Activated CD8-positive, alpha-beta memory T cell treated with anti-CD3 and anti-CD28 coated beads, Interleukin-2, amount 50 U/mL, for 1 hour (primary cell): ENCODE data around the gene C9orf50.
"Not testable (repeated sequence)": the region's sequence is repeated elsewhere in the genome, so short reads cannot be mapped to it uniquely, and the experiment has no call there.

Experiments used
- DNase-seq: peaks from one replicate; pipeline ENCODE4 v3.0.0-alpha.2; 2020; ENCODE audit errors: extremely low read depth

Gene C9orf50

DNA sequence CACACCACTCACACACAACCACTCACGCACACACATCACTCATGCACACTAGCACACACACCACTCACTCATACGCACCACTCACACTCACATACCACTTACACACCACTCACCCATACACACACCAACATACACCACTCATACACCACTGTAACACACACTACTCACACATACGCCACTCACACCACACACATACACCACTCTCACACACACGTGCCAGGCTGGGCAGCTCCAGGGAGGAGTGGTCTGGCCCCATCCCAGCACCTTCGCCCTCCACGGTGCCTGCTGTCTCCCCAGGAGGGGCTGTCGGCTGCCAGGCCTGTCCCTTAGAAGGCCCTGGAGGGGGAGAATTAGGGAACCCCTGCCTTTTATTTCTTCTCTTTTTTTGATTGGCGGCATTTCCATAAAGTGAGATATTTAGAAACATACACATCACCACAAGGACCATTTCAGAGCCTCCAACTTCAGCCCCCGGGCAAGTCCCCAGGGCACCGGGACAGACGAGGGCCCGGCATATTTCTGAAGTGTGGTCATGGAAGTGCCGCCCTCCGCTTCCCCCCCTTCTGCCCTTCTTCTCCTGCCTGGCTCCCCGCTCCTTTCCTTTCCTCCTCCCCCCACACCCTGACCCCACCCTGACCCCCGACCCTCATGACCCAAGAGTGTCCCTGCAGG lies 27.3 kb upstream of the C9orf50 start:
- no peak for DNase-seq

DNA sequence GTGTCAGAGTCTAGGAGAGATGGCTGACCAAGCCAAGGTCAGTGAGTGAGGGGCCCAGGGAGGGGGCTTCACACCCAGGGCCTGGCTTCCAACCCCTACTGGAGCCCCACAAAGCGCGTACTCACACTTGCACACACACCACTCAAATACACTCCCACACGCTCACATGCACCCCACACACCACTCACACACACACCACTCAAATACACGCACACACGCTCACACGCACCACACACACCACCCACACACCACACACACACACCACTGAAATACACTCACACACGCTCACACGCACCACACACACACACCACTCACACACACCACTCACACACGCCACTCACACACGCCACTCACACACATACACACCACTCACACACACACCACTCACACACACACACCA lies 26.7 kb upstream of the C9orf50 start:
- no peak for DNase-seq

DNA sequence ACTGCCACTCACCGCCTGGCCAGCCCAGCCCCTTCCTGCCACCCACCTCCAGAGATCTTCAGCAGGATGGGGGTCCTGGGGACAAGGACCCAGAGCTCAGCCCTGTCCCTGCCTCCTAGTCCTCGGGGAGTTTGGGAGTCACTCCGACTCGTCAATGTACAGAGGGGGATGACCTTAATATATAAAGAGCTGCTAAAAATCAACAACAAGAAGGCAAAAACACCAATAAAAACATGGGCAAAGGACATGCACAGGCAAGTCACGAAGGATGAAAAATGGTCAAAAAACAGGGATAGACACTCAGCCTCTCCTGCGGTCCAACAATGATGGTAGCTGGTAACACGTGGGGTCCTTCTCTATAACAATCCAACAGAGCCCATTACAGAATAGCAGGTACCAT lies 25.8 kb upstream of the C9orf50 start:
- no peak for DNase-seq

DNA sequence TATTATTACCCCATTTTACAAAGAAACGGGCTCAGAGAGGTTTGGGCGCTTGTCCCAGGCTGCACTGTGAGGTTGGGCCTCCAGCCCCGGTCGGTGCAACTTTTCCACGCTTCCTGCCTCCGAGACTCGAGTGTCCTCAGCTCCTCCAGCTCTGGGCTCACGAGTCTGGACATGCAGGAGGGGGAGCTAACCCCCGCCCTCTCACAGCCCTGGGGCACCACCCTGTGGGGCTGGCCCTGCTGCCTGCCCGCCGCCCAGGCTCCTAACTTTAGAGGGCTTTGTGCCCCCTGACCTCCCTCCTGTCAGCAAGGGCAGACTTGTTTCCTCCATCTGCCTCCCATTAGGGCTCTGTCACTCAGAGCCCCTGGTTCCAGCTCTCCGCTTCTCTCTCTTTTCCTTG lies 25.4 kb upstream of the C9orf50 start:
- DNase-seq = no peak

DNA sequence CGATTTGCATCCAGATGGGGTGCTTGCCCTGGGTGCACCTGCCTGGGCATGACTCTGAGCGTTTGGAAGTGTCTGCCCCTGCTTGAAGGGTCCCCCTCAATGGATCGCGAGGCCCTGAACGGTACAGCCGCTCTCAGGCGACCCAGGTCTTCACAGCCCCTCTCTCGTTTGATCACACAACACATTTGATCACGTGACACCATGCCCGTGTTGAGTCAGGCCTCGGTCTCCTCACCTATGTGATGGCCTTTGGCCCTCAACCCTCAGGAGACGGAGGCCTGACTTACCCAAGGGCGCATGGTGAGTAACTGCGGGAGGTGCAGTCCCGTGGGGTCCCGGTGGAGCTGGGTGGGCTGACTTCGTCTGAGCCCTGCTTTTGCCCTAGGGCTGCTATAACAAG lies 24.0 kb upstream of the C9orf50 start:
- no peak for DNase-seq

DNA sequence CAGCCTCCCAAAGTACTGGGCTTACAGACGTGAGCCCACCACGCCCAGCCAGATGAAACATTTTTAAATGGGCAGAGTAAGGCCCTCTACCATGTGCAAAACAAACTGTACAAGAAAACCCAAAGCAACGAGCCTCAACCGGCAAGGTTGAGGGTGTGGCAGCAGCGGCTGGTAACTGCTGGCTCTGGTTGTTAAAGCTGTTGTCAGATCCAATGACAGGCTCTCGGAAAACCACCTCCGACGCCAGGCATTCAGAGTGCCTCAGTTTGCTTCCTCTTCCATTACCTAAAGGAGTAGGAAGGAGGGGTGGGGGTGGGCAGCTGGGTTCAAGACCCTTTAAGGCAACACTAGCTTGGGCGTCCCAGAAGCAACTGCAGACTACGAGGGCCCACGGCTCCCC lies 23.5 kb upstream of the C9orf50 start:
- no peak for DNase-seq

DNA sequence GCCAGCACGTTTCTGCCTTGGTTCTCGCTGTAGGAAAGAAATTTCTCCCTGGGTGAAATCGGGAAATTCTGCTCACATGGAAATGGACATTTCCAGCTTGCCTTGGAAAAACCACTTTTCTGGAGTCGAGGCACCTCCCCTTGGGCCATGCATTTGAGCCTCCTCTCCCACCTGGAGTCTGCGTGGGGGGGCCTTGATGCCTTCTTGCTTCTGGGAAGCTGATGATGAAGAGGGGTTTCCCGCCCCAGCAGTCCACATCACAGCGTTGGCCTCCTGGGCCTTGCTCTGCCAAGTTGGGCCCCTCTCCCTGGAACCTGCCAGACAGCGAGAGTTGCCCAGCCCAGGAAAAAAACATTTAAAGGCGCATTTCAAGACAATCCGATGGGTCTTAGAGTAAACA lies 22.8 kb upstream of the C9orf50 start:
- DNase-seq = no peak

DNA sequence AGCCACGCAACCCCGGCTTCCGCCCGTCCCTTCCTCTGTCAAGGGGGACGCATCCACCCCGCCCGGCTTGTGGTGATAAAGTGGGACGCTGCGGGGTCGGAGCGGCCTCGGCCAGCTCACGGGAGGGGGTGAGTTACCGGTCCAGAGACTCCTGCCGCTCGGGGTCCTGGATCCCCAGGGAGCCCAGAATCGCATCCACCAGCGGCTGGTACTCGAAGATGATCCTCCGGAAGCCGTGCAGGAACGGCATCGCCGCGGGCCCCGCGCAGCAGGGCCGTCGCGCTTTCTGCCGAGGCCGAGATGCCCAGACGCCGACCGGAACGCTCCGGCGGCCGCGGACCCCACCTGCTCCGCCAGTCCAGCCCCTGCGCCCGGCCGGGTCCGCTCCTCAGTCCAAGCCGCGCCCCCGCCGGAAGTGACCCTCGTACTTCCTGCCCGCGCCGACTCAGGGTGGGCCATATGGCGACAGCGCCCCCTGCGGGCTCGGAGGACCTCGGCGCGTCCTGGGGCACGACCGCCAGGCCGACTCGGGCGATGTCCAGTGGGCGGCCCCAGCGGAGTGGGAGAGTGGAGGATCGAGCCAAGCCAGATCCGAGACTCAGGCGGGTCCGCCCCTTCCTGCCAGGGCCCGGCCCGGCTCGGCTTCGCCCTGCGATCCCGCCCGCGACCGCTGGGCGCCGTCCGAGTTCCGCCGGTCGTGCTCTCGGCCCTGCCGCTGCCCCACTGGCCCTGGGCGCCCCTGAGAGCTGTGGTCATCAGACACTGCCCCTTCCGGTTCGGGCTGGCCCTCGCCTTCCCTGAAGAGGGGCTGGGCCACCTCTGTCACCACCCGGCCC lies 21.1 kb upstream of the C9orf50 start, which contains the start of gene ASB6:
TSS of gene ASB6 (minus strand) at position 402 of the 836 bp plus-strand sequence. CDS start at position 250, 152 bp downstream.
- DNase-seq = peak; percentile 69

DNA sequence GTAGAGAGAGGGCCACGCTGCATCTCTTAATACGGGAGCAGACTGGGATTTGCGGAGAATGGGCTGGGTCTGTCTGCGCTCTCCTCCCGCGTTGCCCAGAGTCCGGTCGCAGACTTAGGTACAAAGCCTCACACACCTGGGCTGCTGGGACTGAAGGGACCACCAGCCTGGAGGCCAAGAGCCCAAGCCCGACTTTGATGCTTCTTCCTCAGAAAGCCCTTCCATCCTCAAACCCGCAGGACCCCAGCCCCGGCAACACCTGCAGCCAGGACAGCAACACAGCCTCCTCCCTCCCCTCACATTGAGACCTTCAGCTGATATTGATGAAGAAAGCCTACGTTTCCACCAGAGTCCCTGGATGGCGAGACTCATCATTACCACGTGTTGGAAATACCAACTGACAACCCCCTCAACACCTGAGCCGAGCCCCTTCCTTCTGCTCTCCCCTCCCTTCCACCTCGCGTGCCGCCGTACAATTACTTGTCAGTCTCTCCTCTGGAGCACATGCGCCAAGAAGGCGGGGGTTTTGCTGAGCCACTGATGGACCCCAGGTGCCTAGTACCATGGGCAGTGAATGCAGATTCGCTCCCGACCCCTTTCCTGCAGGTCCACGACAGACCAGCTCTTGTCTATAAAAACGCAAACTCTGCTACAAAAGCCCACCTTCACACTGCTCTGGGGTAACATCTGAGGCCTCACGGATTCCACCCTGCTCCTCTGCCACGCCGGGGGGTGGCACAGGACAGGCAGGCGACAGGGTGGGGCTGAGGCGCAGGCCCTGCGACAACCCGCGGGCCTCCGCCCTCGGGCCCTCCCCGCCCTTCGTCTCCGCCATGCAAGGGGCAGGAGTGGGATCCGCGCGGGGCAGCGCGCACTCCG lies 20.2 kb upstream of the C9orf50 start:
- DNase-seq = no peak

DNA sequence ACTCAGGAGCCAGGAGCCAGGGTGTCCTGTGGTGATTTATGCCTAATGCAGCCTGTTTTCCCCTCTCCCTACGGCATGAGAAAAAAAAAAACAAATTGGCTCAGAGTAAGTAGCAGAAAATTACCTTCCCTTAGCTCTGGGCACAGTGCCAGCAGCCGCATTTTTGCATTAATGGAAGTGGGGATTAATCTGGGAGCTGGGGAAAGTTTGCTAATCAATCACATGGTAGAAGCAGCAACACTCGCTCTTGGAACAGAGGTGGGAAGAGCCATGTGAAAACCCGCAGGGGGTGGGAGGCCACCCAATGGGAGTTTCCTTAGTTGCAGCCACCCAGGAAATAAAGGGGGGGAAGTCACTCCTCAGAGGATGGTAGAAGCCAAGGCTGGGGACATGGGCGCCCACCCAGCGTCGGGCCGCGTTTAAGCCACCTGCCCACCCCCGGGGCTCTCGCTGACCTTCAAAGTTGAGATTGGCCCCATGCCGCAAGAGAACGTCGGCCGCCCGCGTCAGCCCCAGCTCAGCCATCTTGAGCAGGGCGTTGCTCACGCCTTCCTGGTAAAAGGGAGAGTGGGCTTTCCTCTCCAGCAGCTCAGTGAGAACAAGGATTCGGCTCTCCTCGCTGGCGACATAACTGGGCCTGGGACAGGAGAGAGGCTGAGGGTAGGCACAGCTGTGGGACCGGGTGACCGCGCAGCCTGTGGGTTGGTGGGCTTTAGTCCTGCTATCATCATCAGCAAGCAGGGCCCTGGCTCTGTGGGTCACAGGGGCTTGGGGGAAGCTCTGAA lies 19.4 kb upstream of the C9orf50 start:
- DNase-seq = no peak

DNA sequence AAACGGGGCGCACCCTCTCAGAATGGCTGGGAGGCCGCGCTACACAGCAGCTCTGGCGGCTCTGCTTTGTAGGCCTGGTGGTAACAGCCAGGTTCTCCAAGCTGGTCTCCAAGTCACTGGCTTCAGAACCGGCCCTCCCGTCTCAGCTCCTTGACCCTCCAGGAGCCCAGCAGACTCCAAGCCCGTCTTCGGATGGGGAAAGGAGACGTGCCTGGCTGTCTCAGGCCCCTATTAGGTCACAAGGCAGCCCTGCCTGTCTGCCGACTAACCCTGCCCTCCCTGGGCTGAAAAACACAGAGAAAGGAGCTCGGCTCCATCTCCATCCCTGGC lies 18.8 kb upstream of the C9orf50 start:
- no peak for DNase-seq

DNA sequence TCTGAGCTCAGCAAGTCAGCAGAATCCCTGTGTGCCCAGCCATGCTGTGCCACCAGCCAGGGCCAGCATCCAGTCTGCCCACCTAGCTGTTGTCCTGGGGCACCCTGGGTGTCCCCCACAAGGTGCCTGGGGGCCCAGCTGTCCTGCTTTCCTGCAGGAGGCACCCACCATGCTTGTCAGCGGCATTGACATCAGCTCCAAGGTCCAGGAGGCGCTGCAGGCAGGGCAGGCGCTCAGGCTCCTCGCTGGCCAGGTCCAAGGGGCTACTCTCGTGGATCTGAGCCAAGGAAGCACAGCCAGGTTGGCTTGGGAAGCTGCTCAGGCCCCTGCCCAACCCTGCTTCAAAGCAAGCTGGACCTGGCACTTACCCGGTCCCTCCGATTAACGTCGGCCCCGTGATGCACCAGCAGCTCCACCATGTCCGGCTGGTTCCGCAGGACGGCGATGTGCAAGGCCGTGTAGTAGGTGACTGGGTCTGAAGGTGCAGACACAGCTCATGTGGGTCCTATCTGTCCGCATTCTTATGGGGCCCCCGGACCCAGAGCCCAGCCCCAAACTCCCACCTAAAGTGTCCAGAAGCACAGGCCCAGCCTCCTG lies 18.2 kb upstream of the C9orf50 start:
- no peak for DNase-seq

DNA sequence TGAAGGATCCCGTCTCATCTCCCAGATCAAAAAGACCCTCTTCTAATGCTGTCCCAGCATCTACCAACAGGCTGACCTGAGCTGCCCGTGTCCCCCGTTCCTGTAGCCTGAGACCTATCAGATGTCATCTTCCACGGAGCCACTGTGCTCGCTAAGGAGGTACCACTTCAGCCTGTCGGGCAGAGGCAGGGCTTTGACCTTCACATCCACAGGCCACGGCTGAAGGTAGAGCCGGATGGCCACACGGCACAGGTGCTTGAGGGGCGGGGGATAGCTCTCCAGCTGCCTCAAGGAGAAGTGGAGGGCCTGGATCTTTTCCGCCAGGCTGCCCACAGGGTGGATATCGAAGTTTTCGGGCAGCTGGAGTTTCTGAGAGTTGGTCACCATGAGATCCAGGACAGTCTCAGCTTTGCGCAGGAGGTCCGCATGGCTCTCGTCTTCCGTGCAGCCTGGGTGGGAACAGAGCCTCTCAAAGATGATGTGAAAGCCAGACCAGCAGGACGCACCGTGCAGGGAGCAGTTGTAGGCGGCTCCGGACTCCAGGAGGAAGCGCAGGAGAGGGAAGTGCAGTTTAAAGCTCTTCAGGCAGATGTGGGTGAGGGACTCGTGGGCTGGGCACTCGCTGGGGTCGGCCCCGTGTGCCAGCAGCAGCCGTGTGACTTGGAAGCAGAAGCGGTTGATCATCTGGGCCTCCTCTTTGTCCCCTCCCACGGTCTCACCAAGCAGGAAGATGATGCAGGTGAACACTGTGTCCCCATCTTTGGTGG lies 17.0 kb upstream of the C9orf50 start:
- DNase-seq = no peak

DNA sequence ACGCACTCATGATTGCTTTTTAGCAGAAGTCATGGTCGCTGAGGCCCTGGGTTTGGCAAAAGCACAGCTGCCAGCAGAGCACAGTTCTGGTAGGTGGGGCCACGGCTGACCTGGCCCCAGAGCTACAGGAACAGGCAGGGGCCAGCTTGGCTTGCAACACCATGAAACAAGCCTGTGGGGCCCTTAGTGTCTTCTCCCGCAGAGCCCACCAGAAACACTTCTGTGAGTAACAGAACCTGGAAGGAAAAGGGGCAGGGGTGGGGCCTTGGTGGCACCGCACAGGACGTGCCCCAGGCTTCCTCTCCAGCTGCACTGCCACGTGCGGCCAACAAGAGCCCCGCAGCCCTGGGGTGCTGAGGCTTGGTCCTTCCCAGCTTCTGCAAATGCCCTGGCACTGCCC lies 16.2 kb upstream of the C9orf50 start:
- no peak for DNase-seq

DNA sequence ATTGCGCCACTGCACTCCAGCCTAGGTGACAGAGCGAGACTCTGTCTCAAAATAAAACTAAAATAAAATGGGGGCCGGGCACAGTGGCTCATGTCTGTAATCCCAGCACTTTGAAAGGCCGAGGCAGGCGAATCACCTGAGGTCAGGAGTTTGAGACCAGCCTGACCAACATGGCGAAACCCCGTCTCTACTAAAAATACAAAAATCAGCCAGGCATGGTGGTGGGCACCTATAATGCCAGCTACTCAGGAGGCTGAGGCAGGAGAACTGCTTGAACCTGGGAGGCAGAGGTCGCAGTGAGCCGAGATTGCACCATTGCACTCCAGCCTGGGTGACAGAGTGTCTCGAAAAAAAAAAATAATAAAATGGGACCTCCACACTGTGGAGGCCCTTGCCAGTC lies 15.4 kb upstream of the C9orf50 start:
- DNase-seq = not testable (repeated sequence)

DNA sequence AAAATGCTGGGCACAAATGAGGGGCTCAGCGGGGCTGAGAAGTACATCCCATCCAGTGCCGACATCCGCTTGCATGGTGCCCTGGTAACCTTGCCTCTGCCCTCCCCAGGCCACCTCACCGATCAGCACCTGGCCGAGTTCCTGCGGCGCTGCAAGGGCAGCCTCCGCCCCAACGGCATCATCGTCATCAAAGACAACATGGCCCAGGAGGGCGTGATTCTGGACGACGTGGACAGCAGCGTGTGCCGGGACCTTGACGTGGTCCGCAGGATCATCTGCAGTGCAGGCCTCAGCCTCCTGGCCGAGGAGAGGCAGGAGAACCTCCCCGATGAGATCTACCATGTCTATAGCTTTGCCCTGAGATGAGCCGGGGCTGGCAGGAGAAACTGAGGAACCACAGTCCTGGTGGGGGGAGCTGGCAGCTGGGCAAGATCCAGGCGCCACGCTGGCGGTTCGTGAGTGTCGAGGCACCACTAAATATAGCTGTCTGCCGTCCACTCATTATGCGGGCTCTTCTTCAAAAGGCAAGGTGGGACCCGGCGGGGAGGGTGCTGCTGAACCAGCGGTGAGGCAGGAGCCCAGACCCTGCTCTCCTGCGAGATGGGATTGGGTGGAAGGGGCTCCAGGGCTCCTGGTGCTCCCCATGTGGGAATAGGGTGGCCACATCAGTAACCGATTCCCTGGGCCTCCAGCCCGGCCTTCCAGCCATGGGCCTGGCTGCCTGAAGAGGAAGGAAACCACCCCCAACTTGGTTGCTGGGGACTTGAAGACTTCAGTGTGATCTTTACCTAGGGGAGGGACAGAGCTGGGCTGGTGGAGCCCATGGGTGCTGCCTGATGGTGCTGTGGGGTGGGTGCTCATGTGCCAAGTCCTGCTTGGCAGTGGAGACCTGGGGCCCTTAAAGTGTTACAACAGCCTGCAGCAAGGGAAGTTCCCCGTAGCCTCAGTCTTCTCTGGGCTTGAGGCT lies 14.5 kb upstream of the C9orf50 start:
- DNase-seq = no peak

DNA sequence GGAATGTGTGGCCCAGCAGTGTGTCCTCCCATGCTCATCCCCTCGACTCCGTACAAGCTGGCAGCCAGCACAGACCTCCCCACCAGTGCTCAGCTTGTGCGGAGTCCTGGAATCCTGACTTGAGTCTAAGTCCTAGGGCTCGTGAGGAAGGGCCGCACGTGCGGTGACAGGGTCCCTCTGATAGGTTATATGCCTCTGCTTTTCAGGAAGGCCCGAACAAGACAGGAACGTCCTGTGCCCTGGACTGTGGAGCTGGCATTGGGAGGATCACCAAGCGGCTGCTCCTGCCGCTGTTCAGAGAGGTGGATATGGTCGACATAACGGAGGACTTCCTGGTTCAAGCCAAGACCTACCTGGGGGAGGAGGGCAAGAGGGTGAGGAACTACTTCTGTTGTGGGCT lies 12.9 kb upstream of the C9orf50 start:
- DNase-seq = no peak

DNA sequence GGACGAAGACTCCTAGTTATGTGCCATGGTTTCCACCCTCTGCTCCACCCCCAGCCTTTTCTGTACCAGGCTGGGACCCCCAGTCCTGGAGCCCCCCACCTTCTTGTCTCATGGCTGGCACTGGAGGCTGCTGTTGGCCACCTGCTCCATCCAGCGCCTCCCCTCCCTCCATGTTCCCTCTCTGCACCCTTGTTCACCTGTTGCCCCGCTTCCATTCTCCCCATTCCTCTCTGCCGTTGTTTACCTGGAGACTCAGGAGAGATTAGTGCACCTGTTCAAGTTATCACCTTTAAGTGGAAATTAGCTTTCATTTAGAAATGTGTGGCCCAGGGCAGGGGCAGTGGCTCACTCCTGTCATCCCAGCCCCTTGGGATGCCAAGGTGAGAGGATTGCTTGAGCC lies 12.3 kb upstream of the C9orf50 start:
- DNase-seq = no peak

DNA sequence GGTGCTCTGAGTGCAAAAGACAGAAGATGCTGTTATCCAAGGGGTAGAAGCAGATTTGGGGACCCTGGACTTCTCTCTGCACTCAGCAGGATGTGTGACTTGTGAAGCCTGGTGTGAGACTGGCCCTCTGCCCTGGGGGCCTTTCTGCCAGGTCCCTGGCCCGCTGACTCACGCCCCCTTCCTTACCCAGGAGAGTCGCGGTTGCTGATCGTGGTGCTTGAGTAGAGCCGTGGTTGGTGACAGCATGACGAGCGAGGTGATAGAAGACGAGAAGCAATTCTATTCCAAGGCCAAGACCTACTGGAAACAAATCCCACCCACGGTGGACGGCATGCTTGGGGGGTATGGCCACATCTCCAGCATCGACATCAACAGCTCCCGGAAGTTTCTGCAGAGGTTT lies 11.6 kb upstream of the C9orf50 start:
- DNase-seq = no peak
